ENCODE results near the gene NPIPA5.
"Not testable (repeated sequence)": the region's sequence is repeated elsewhere in the genome, so short reads cannot be mapped to it uniquely, and the experiment has no call there.

NPIPA5 gene

DNA sequence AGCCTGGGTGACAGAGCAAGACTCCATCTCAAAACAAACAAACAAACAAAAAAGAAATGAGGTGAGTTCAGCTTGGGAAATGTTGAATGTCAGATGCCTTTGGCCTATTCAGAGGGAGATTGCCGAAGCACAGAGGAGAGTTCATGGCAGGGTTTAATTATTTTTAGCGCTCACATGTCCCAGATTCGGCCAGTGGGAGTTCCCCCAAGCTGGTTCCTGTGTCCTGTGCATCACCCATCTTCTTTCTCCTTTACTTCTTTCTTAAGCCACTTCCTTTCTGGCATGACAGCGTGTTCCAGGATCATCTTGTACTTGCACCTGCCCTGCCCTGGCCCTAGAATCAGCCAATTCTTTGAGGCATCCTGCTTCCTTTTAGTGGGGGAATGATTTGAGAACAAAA lies 26.7 kb upstream of the NPIPA5 start:
- H4K20me1 ChIP-seq = no peaks in the 10 kb centered on the region
- no peak overlapping the region for H3K9ac ChIP-seq
- H3K27ac ChIP-seq = peak overlapping the region; percentile 28; the same call in 1 of the 2 replicates
- no peak for TF ChIP-seq Cebpa-rat (IDR thresholded peaks at IDR 0.05)
- H3K36me3 ChIP-seq = no peaks in the 10 kb centered on the region
- no peaks in the 10 kb centered on the region for H3K27me3 ChIP-seq
- H3K4me1 ChIP-seq = peaks cover 54% of the 10 kb centered on the region
- no peak overlapping the region for H3K4me3 ChIP-seq
- H3K4me2 ChIP-seq = peak overlapping the region; percentile 61
- no peaks in the 10 kb centered on the region for H3K9me3 ChIP-seq

DNA sequence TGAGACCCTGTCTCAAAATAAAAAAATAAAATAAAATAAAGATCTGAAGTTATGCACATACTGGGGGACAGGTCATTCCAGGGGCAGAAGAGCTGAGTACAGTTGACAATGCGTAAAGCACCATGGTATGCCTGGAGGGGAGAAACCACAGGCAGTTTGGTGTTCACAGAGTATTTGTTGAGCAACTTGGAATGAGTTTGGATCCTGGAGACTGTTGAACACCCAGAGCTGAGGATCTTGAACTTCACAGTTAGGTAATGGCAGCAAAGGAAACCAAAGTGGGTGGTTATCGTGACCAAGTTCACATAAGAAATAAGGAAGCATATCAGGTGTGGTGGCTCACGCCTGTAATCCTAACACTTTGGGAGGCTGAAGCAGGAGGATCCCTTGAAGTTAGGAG lies 26.0 kb upstream of the NPIPA5 start:
- H4K20me1 ChIP-seq, H3K36me3 ChIP-seq, H3K9ac ChIP-seq, H3K4me3 ChIP-seq, H3K27me3 ChIP-seq, H3K9me3 ChIP-seq: not testable (repeated sequence)
- peak overlapping the region; percentile 61 for H3K4me2 ChIP-seq
- peaks cover 53% of the 10 kb centered on the region for H3K4me1 ChIP-seq
- peak overlapping the region; percentile 19; the same call in 1 of the 2 replicates for H3K27ac ChIP-seq

DNA sequence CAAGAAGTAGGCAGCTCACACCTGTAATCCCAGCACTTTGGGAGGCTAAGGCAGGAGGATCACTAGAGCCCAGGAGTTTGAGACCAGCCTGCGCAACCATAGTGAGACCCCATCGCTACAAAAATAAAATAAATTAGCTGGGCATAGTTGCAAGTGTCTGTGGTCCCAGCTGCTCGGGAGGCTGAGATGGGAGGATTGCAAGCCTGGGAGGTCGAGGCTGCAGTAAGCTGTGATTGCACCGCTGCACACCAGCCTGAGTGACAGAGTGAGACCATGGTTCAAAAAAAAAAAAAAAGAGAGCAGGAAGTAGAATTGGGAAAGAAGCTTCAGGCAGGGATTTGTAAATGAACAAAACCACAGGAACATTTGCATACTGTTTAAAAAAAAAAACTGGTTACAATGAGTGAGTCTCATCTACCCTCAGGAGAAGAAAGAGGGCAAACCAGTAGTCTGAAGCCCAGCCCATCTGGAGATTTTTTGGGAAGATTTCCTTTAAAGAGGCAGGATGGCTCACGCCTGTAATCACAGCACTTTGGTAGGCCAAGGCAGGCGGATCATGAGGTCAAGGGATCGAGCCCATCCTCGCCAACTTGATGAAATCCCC lies 25.4 kb upstream of the NPIPA5 start:
- H3K27ac ChIP-seq = peak overlapping the region; percentile 19; the same call in 1 of the 2 replicates
- no peaks in the 10 kb centered on the region for H3K9me3 ChIP-seq
- H3K9ac ChIP-seq = no peak overlapping the region
- H4K20me1 ChIP-seq = no peaks in the 10 kb centered on the region
- TF ChIP-seq Cebpa-rat (IDR thresholded peaks at IDR 0.05) = no peak
- H3K4me3 ChIP-seq = no peak overlapping the region
- peaks cover 47% of the 10 kb centered on the region for H3K4me1 ChIP-seq
- no peaks in the 10 kb centered on the region for H3K36me3 ChIP-seq
- H3K27me3 ChIP-seq = no peaks in the 10 kb centered on the region
- H3K4me2 ChIP-seq = peak overlapping the region; percentile 61

DNA sequence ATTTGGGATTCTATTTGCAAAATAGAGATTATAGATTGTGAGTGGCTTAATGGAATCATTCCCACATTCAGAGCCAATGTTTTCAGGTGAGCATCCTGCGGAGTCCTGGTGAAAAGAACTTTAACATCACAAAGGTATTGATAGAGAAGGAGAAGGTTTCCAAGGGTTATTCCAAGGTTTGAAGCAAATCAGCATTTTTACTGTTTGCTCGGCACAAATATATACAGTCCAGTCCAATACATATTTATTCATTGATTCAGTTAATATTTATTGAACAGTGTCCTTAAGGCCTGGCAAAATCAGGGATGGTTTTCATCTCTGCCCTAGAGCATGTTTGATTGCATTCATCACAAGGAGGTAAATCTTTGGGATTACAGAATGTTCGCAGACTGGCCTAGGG lies 23.9 kb upstream of the NPIPA5 start:
- Histone ChIP-seq H3K9me3 (no peaks in the 10 kb centered on the region), H3K4me3 (no peak overlapping the region), H3K4me1 (peaks cover 32% of the 10 kb centered on the region), H3K27ac (no peak overlapping the region), H4K20me1 (no peaks in the 10 kb centered on the region), H3K36me3 (no peaks in the 10 kb centered on the region), H3K27me3 (no peaks in the 10 kb centered on the region), H3K9ac (no peak overlapping the region), H3K4me2 (no peak overlapping the region)
- no peak for TF ChIP-seq Cebpa-rat (IDR thresholded peaks at IDR 0.05)

DNA sequence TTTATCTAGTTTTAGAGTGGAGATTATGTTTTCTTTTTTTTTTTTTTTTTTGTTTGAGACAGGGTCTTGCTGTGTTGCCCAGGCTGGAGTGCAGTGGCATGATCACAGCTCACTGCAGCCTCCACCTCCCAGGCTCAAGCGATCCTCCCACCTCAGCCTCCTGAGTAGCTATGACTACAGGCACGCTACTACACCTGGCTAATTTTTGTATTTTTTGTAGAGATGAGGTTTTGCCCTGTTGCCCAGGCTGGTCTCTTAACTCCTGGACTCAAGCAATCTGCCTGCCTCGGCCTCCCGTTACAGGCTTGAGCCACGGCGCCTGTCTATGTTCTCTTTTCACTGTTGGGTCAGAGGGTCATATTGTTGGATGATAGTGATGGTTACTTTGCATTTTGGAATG lies 22.2 kb upstream of the NPIPA5 start:
- H3K9ac ChIP-seq, H4K20me1 ChIP-seq, H3K4me2 ChIP-seq, H3K4me3 ChIP-seq, H3K36me3 ChIP-seq, H3K27ac ChIP-seq: not testable (repeated sequence)
- Histone ChIP-seq H3K4me1 (peaks cover 22% of the 10 kb centered on the region), H3K27me3 (peaks cover 14% of the 10 kb centered on the region), H3K9me3 (peaks cover 11% of the 10 kb centered on the region)

DNA sequence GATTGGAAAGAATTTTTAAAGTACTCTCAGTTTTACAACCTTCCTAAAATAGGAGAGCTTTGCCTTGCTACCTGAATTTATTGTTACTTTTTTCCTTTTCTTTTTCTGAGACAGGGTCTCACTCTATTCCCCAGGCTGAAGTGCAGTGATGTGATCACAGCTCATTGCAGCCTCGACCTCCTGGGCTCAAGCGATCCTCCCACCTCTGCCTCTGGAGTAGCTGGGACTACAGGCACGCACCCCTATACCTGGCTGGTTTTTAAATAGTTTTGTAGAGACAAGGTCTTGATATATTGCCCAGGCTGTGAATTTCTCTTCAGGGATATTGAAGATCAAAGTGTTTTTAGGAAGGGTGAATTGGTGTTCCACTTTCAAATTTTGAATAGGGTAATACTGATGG lies 21.2 kb upstream of the NPIPA5 start:
- Histone ChIP-seq H3K4me1 (peaks cover 12% of the 10 kb centered on the region), H3K27me3 (peaks cover 18% of the 10 kb centered on the region), H3K9ac (no peak overlapping the region), H3K9me3 (peaks cover 14% of the 10 kb centered on the region), H3K27ac (no peak overlapping the region), H3K36me3 (no peaks in the 10 kb centered on the region), H3K4me2 (no peak overlapping the region), H4K20me1 (no peaks in the 10 kb centered on the region), H3K4me3 (no peak overlapping the region)
- TF ChIP-seq Cebpa-rat (IDR thresholded peaks at IDR 0.05) = no peak

DNA sequence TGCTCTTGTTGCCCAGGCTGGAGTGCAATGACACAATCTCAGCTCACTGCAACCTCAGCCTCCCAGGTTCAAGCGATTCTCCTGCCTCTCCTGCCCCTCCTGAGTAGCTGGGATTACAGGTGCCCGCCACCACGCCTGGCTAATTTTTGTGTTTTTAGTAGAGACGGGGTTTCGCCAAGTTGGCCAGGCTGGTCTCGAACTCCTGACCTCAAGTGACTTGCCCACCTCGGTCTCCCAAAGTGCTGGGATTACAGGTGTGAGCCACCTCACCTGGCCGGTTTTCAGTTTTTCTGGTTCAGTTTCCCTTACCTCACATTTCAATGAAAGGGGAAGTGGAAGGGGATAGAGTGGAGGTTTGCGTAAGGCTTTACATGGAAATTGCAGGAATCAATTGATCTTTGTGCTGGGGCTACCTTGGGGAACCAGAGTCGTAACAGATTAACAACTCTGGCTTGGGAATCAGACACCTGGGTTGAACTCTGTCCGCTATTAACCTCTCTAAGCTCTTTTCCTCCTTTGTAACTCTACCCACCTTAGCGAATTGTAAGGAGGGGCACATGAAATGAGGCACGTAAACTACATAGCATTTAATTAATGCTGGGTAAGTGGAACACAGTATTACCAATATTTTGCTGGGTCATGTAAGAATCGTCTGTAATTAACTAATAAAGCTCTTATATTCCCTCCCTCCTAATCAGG lies 20.7 kb upstream of the NPIPA5 start:
- H3K36me3 ChIP-seq = no peaks in the 10 kb centered on the region
- no peak overlapping the region for H3K4me2 ChIP-seq
- H3K4me1 ChIP-seq = peaks cover 7% of the 10 kb centered on the region
- H4K20me1 ChIP-seq = no peaks in the 10 kb centered on the region
- peaks cover 18% of the 10 kb centered on the region for H3K27me3 ChIP-seq
- H3K4me3 ChIP-seq = no peak overlapping the region
- H3K9ac ChIP-seq = no peak overlapping the region
- no peak for TF ChIP-seq Cebpa-rat (IDR thresholded peaks at IDR 0.05)
- H3K9me3 ChIP-seq = peaks cover 14% of the 10 kb centered on the region
- H3K27ac ChIP-seq = no peak overlapping the region

DNA sequence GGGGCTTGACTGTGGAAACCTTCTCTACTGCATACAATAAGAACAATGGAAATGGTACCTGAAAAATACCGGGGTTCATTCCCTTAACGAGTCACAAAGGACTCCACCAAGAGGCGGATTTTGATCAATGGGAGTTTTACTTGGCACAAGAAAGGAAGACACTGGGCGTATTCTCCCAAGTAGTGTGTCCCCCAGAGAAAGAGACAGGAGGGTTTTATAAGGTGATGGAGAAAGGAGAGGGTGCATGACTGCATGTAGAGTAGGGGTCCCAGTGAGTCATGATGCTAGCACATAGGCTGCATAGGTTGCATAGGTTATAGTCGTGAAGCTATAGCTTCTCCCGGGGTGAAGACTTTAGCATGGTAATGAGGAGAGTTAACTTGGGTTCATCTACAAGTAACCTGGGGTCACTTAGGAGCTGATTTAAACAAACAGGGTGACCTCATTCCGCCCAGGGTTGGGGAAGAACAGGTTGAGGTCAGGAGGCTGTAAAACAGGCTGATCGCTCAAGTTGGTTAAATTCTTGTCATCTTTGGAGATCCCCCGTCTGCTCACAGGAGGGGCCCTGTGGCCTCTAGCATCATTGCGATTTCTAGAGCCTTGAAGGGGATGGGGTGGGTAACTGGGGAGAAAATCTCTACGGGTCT lies 19.0 kb upstream of the NPIPA5 start:
- Histone ChIP-seq H3K4me3 (no peak overlapping the region), H3K9ac (no peak overlapping the region), H3K9me3 (peaks cover 14% of the 10 kb centered on the region), H3K4me1 (no peaks in the 10 kb centered on the region), H3K27me3 (peaks cover 18% of the 10 kb centered on the region), H4K20me1 (no peaks in the 10 kb centered on the region), H3K27ac (no peak overlapping the region), H3K4me2 (no peak overlapping the region), H3K36me3 (no peaks in the 10 kb centered on the region)
- TF ChIP-seq Cebpa-rat (IDR thresholded peaks at IDR 0.05) = no peak

DNA sequence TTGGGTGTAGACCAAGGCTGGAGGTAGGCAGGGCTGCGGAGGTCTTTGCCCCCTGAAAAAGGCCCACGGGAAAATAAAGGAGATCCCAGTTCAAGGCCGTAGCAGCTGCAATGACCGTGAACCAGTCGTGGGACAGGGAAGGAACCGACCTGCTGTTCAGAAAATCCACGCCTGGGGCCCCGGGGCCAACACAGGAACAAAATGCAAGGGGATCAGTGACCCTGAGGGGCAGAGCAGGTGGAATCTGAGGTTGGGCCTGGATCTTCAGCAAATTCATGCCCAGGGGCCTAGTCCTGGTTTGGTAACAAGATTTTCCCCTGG lies 18.4 kb upstream of the NPIPA5 start:
- not testable (repeated sequence) for H3K4me3 ChIP-seq, H3K9ac ChIP-seq, H3K27ac ChIP-seq, H3K36me3 ChIP-seq, H3K4me2 ChIP-seq, H4K20me1 ChIP-seq, H3K4me1 ChIP-seq
- peaks cover 18% of the 10 kb centered on the region for H3K27me3 ChIP-seq
- H3K9me3 ChIP-seq = peaks cover 14% of the 10 kb centered on the region

DNA sequence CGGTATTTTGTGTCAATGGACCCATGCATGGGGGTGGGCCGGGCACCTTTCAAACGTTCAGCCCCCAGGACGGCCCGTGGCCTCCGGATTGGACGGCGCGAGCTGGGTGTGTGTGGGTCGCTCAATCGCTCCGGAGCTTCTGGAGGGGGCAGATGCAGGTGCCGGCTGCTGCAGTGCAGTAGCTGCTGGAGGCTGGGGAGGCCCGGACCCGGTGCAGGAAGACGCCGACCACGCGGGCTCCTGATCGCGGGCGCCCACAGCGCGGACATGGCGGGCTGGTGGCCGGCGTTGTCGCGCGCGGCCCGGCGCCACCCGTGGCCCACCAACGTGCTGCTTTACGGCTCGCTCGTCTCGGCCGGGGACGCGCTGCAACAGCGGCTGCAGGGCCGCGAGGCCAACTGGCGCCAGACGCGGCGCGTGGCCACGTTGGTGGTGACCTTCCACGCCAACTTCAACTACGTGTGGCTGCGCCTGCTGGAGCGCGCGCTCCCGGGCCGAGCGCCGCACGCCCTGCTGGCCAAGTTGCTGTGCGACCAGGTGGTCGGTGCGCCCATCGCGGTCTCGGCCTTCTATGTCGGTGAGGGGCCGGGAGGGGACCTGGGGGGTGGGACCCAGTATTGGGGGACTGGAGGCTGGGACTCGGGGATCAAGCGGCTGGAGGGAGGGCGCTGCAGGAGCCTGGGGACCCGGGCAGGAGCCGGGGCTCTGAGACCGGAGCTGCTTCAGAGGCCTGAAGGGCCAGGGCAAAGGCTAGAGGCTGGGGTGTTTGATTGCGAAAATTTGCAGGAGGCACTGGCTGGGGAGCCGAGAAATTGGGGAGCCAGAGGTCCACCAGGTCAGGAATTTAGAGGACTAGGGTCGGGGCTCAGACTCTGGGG lies 17.8 kb upstream of the NPIPA5 start, which contains the start of gene MPV17L:
Gene MPV17L (plus strand): TSS at position 124 of the 878 bp plus-strand sequence. CDS start 144 bp downstream, at position 268.
- not testable (repeated sequence) for H3K36me3 ChIP-seq, H4K20me1 ChIP-seq, H3K4me2 ChIP-seq, H3K4me1 ChIP-seq, H3K27ac ChIP-seq, H3K9ac ChIP-seq
- Histone ChIP-seq H3K27me3 (peaks cover 18% of the 10 kb centered on the region), H3K9me3 (peaks cover 14% of the 10 kb centered on the region), H3K4me3 (0 out of 2 replicates have a peak within 1 kb of the TSS, but pooled peaks have one; percentile 22)

DNA sequence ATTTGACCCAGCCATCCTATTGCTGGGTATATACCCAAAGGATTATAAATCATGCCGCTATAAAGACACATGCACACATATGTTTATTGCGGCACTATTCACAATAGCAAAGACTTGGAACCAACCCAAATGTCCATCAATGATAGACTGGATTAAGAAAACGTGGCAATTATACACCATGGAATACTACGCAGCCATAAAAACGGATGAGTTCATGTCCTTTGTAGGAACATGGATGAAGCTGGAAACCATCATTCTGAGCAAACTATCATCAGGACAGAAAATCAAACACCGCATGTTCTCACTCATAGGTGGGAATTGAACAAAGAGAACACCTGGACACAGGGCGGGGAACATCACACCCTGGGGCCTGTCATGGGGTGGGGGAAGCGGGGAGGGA lies 14.9 kb upstream of the NPIPA5 start:
- H3K9me3 ChIP-seq = peaks cover 14% of the 10 kb centered on the region
- not testable (repeated sequence) for H3K4me2 ChIP-seq, H3K27ac ChIP-seq, H3K36me3 ChIP-seq, H4K20me1 ChIP-seq, H3K9ac ChIP-seq, H3K4me3 ChIP-seq, H3K4me1 ChIP-seq
- H3K27me3 ChIP-seq = peaks cover 18% of the 10 kb centered on the region

DNA sequence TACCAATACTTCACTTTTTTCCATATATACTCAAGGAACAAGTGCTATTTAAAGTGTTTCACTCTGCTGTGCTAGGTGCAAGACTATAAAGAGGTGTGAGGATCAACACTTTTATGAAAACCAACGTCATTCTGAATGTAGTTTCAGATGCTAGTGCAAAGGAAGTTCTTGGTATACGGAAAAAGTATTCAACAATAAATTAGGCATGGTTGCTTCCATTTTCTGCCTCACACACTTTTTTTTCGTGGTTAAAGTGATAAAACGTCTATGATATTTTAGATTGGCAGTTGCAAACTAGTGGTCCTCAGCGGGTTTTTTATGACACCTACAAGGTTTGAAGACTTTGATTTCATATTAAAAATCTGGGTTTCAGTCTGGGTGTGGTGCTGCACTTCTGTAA lies 11.8 kb upstream of the NPIPA5 start:
- H3K4me2 ChIP-seq, H3K27me3 ChIP-seq, H3K9me3 ChIP-seq, H3K36me3 ChIP-seq, H3K4me3 ChIP-seq, H3K9ac ChIP-seq, H3K4me1 ChIP-seq, H4K20me1 ChIP-seq, H3K27ac ChIP-seq: not testable (repeated sequence)

DNA sequence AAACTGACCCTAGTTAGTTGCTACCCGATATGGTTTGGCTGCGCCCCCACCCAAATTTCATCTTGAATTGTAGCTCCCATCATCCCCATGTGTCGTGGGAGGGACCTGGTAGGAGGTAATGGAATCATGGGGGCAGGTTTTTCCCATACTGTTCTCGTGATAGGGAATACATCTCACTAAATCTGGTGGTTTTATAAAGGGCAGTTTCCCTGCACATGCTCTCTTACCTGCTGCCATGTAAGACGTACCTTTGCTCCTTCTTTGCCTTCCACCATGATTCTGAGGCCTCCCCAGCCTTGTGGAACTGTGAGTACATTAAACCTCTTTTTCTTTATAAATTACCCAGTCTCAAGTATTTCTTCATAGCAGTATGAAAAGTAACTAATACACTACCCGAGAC lies 10.0 kb upstream of the NPIPA5 start:
- H3K9ac ChIP-seq, H3K9me3 ChIP-seq, H3K36me3 ChIP-seq, H3K4me3 ChIP-seq, H3K4me2 ChIP-seq, H4K20me1 ChIP-seq, H3K4me1 ChIP-seq, H3K27me3 ChIP-seq, H3K27ac ChIP-seq: not testable (repeated sequence)
